HepG2 (cell line): ENCODE data around the gene TAPBP. TPM values are rescaled to one million over a fixed set of nuclear protein-coding genes. Genes with fewer than 3 reads are reported as not detected.

Source experiments
- ARID5B ChIP-seq: IDR thresholded peaks from 2 replicates; pipeline ENCODE4 v1.4.0; 2020; ENCODE audit warnings: mild to moderate bottlenecking, missing genetic modification reagents
- ATF3 ChIP-seq: sonication (generic); formaldehyde crosslinking; IDR thresholded peaks from 2 replicates; pipeline ENCODE4 v1.4.0; 2020; ENCODE audit warnings: missing genetic modification reagents
- GTF3A ChIP-seq: sonication (generic); formaldehyde crosslinking; conservative IDR thresholded peaks from 2 replicates; pipeline ENCODE4 v1.4.0; 2020; ENCODE audit warnings: mild to moderate bottlenecking, missing genetic modification reagents
- MBNL3 ChIP-seq: fragments of 250-450 bp; sonication (Bioruptor Pico); conservative IDR thresholded peaks from 2 replicates; pipeline ENCODE4 v1.8.0; 2022; ENCODE audit warnings: mild to moderate bottlenecking, inconsistent platforms
- MIXL1 ChIP-seq: IDR thresholded peaks from 2 replicates; pipeline ENCODE4 v1.6.1; 2016
- ONECUT2 ChIP-seq: sonication (generic); formaldehyde crosslinking; IDR thresholded peaks from 2 replicates; pipeline ENCODE4 v1.4.0; 2020; ENCODE audit warnings: missing genetic modification reagents
- PAF1 ChIP-seq: IDR thresholded peaks from 2 replicates; pipeline ENCODE4 v1.6.1; 2016; ENCODE audit warnings: missing genetic modification reagents, missing compliant biosample characterization
- PREB ChIP-seq: sonication (generic); formaldehyde crosslinking; IDR thresholded peaks from 2 replicates; pipeline ENCODE4 v1.4.0; 2020; ENCODE audit warnings: missing genetic modification reagents
- SIX4 ChIP-seq: sonication (generic); formaldehyde crosslinking; IDR thresholded peaks from 2 replicates; pipeline ENCODE4 v1.4.0; 2020; ENCODE audit warnings: missing genetic modification reagents
- SPEN ChIP-seq: sonication (generic); formaldehyde crosslinking; IDR thresholded peaks from 2 replicates; pipeline ENCODE4 v1.5.1; 2020; ENCODE audit warnings: low read depth, mild to moderate bottlenecking, missing genetic modification reagents
- THRA ChIP-seq: sonication (generic); formaldehyde crosslinking; IDR thresholded peaks from 2 replicates; pipeline ENCODE4 v1.4.0; 2020; ENCODE audit warnings: missing genetic modification reagents, borderline replicate concordance
- TRIM22 ChIP-seq: fragments of 450-650 bp; IDR thresholded peaks from 2 replicates; pipeline ENCODE4 v1.6.1; 2017
- ZBTB26 ChIP-seq: IDR thresholded peaks from 2 replicates; pipeline ENCODE4 v1.6.1; 2016; ENCODE audit warnings: missing compliant biosample characterization, missing genetic modification reagents, borderline replicate concordance
- ZFP41 ChIP-seq: sonication (generic); formaldehyde crosslinking; IDR thresholded peaks from 2 replicates; pipeline ENCODE4 v1.4.0; 2020; ENCODE audit warnings: mild to moderate bottlenecking, missing genetic modification reagents, borderline replicate concordance
- ZMAT5 ChIP-seq: sonication (generic); formaldehyde crosslinking; IDR thresholded peaks from 2 replicates; pipeline ENCODE4 v1.5.0; 2020; ENCODE audit warnings: mild to moderate bottlenecking, low read depth, missing genetic modification reagents, borderline replicate concordance
- ZNF136 ChIP-seq: sonication (generic); formaldehyde crosslinking; IDR thresholded peaks from 2 replicates; pipeline ENCODE4 v1.8.1; 2022; ENCODE audit warnings: low read depth, mild to moderate bottlenecking, moderate library complexity, missing genetic modification reagents
- ZNF441 ChIP-seq: sonication (generic); formaldehyde crosslinking; IDR thresholded peaks from 2 replicates; pipeline ENCODE4 v1.7.0; 2021; ENCODE audit warnings: missing genetic modification reagents, borderline replicate concordance
- ZNF460 ChIP-seq: sonication (generic); formaldehyde crosslinking; IDR thresholded peaks from 2 replicates; pipeline ENCODE4 v1.5.1; 2020; ENCODE audit warnings: missing genetic modification reagents, mild to moderate bottlenecking, borderline replicate concordance
- ZSCAN9 ChIP-seq: IDR thresholded peaks from 2 replicates; pipeline ENCODE4 v1.6.1; 2016; ENCODE audit warnings: borderline replicate concordance
- polyA plus RNA-seq, 8 experiments: library from polyadenylated mRNA; depleted of rRNA in 3 of 8; stranded (reverse) in 7 of 8; unstranded in 1 of 8; fragments of >200 nt; fragmentation: Illumina TruSeq in 4 of 8; extraction: Trizol in 4 of 8; gene quantifications; 2 replicates each; pipeline versions ENCODE4 v1.2.1 to v1.2.3, GENCODE V29; 2011 to 2016; ENCODE audit warnings: low read depth in 4 of 8, missing spikeins in 1 of 8, mixed read lengths in 1 of 8; ENCODE audit not compliant: insufficient read depth in 1 of 8
- total RNA-seq, 5 experiments: library from RNA; depleted of rRNA; stranded (reverse); fragments of >200 nt; fragmentation: Illumina TruSeq; extraction: Trizol; gene quantifications; 2 replicates each; pipeline ENCODE4 v1.2.3, GENCODE V29; 2016; ENCODE audit warnings: low read depth in 1 of 5

The TAPBP gene
- total and polyA plus RNA-seq, 2 of the 13 experiments (the other 11 are each of a cell fraction or from before 2014, with no cell fraction given), result 27.4 to 32.3 TPM

GRCh38 chr6:33317669-33318425, 4.0 kb upstream of the TAPBP start, which contains the start of gene ZBTB22 (continued):
- TF ChIP-seq ARID5B (0 out of 2 replicates have a peak, but pooled peaks have one; percentile 15), SIX4 (0 out of 2 replicates have a peak, but pooled peaks have one; percentile 8), ZMAT5 (CRISPR knock-in tag) (no peak), PREB (CRISPR knock-in tag) (no peak), ZNF441 (CRISPR knock-in tag) (no peak; the same call in 1 of the 2 replicates), ZFP41 (CRISPR knock-in tag) (no peak), ZSCAN9 (CRISPR knock-in tag) (0 out of 2 replicates have a peak, but pooled peaks have one; percentile 74), MIXL1 (peak; percentile 12; the same call in 1 of the 2 replicates), MBNL3 (CRISPR knock-in tag) (no peak), PAF1 (no peak), THRA (peak; percentile 47; the same call in 1 of the 2 replicates), ONECUT2 (0 out of 2 replicates have a peak, but pooled peaks have one; percentile 37), ZNF136 (CRISPR knock-in tag) (0 out of 2 replicates have a peak, but pooled peaks have one; percentile 52), GTF3A (CRISPR knock-in tag) (no peak), SPEN (CRISPR knock-in tag) (peak; percentile 41; the same call in 1 of the 2 replicates), ZBTB26 (CRISPR knock-in tag) (no peak), TRIM22 (no peak), ATF3 (no peak), ZNF460 (peak; percentile 92)
